Measurements from ENCODE around the gene HIPK2. TPM values are rescaled to one million over a fixed set of nuclear protein-coding genes. Genes with fewer than 3 reads are reported as not detected.

Gene HIPK2
- total RNA-seq, 2 donors from 2014 or later = 95.1 to 125 TPM

DNA sequence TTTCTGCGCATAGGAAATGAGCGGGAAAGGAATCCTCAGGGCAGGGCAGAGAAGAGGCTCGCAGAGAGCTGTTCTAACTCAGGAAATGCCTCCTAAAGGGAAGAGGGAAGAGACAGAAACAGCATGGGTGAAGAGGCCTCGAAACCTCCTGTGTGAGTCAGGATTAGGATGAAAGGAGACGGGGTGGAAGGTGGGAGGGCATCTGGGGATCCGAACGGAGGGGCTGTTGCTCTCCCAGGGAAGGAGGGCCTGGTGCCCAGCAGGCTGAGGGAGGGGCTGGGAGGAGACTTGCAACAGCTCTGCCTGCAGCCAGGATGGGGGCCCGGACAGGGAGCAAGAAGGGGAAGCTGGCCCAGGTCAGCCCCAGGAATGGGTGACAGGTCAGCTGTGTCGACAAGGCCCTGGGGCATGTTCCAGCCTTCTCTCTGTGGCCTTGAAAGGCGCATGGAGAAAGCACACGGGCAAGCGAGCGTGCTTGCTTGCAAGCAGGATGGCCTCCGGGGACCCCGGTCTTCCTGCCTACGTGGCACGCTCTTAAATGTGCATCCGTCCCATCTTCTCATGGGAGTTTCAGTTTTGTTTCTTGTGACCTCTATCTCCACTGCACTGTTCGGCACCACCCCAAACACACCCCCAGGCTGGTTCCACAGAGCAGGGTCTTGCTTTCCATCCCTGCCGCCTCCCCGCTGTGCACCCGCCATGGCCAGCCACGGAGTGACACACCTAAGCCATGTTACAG, 63.5 kb downstream of the HIPK2 start:
- WGBS, 2 experiments (ENCODE audit: insufficient coverage in 1 of 2, insufficient read length in 1 of 2) = 64 to 92% methylated on average over 9 to 23 of the region's 23 CpGs
- no peak overlapping the region for H3K4me3 Mint-ChIP-seq

GRCh38 chr7:139713526-139714162, 64.2 kb downstream of the HIPK2 start:
- 81 to 89% methylated on average over 9 to 15 of the region's 15 CpGs for WGBS, 2 experiments (ENCODE audit: insufficient coverage in 1 of 2, insufficient read length in 1 of 2)
- no peaks in the 10 kb centered on the region for H3K9me3 Mint-ChIP-seq
- Histone ChIP-seq H3K4me3 (ENCODE audit: low read length) (no peak overlapping the region), H3K4me1 (ENCODE audit: control insufficient read depth, insufficient read depth, low read length) (peaks cover 8% of the 10 kb centered on the region), H3K9me3 (ENCODE audit: control insufficient read depth, low read length) (no peaks in the 10 kb centered on the region), H3K27me3 (ENCODE audit: control insufficient read depth, insufficient read depth, low read length, poor library complexity, severe bottlenecking) (no peaks in the 10 kb centered on the region), H3K27ac (ENCODE audit: low read depth, low read length) (no peak overlapping the region), H3K36me3 (ENCODE audit: control insufficient read depth, insufficient read depth, low read length) (peaks cover 69% of the 10 kb centered on the region), H3K9ac (ENCODE audit: extremely low read depth, low read length, poor library complexity, severe bottlenecking) (no peak overlapping the region)
- H3K4me1 Mint-ChIP-seq = peaks cover 28% of the 10 kb centered on the region
- TF ChIP-seq, protein P1, sequence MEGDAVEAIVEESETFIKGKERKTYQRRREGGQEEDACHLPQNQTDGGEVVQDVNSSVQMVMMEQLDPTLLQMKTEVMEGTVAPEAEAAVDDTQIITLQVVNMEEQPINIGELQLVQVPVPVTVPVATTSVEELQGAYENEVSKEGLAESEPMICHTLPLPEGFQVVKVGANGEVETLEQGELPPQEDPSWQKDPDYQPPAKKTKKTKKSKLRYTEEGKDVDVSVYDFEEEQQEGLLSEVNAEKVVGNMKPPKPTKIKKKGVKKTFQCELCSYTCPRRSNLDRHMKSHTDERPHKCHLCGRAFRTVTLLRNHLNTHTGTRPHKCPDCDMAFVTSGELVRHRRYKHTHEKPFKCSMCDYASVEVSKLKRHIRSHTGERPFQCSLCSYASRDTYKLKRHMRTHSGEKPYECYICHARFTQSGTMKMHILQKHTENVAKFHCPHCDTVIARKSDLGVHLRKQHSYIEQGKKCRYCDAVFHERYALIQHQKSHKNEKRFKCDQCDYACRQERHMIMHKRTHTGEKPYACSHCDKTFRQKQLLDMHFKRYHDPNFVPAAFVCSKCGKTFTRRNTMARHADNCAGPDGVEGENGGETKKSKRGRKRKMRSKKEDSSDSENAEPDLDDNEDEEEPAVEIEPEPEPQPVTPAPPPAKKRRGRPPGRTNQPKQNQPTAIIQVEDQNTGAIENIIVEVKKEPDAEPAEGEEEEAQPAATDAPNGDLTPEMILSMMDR (conservative IDR thresholded peaks at IDR 0.05) = no peak
- peaks cover 53% of the 10 kb centered on the region for H3K36me3 Mint-ChIP-seq (ENCODE audit: low read depth)
- no peaks in the 10 kb centered on the region for H3K27me3 Mint-ChIP-seq (ENCODE audit: insufficient read depth)
- H3K27ac Mint-ChIP-seq = no peak overlapping the region
- no peak for DNase-seq
- H3K4me3 Mint-ChIP-seq = no peak overlapping the region

More for the DNA sequence above, 63.5 kb downstream of the HIPK2 start:
- H3K9me3 ChIP-seq (ENCODE audit: control insufficient read depth, low read length) = no peaks in the 10 kb centered on the region
- peaks cover 65% of the 10 kb centered on the region for H3K36me3 ChIP-seq (ENCODE audit: control insufficient read depth, insufficient read depth, low read length)
- no peak overlapping the region for H3K4me3 ChIP-seq (ENCODE audit: low read length)
- no peaks in the 10 kb centered on the region for H3K27me3 ChIP-seq (ENCODE audit: control insufficient read depth, insufficient read depth, low read length, poor library complexity, severe bottlenecking)
- H3K9me3 Mint-ChIP-seq = no peaks in the 10 kb centered on the region
- peaks cover 28% of the 10 kb centered on the region for H3K4me1 Mint-ChIP-seq
- H3K27ac Mint-ChIP-seq = no peak overlapping the region
- H3K9ac ChIP-seq (ENCODE audit: extremely low read depth, low read length, poor library complexity, severe bottlenecking) = no peak overlapping the region
- H3K36me3 Mint-ChIP-seq (ENCODE audit: low read depth) = peaks cover 52% of the 10 kb centered on the region
- DNase-seq = peak; percentile 68
- H3K27ac ChIP-seq (ENCODE audit: low read depth, low read length) = no peak overlapping the region
- TF ChIP-seq, protein P1 (conservative IDR thresholded peaks at IDR 0.05) = no peak
- no peaks in the 10 kb centered on the region for H3K27me3 Mint-ChIP-seq (ENCODE audit: insufficient read depth)
- H3K4me1 ChIP-seq (ENCODE audit: control insufficient read depth, insufficient read depth, low read length) = peaks cover 8% of the 10 kb centered on the region

- peak; percentile 65 for DNase-seq
- peaks cover 28% of the 10 kb centered on the region for H3K4me1 Mint-ChIP-seq
- no peak overlapping the region for H3K27ac ChIP-seq (ENCODE audit: low read depth, low read length)
These were observed 64.7 kb downstream of the HIPK2 start for GRCh38 chr7:139713061-139713460.

More at GRCh38 chr7:139713061-139713460, 64.7 kb downstream of the HIPK2 start:
- Mint-ChIP-seq H3K36me3 (ENCODE audit: low read depth) (peaks cover 55% of the 10 kb centered on the region), H3K27me3 (ENCODE audit: insufficient read depth) (no peaks in the 10 kb centered on the region), H3K4me3 (no peak overlapping the region), H3K9me3 (no peaks in the 10 kb centered on the region), H3K27ac (peak overlapping the region; percentile 65)
- H3K4me1 ChIP-seq (ENCODE audit: control insufficient read depth, insufficient read depth, low read length) = peaks cover 8% of the 10 kb centered on the region
- no peaks in the 10 kb centered on the region for H3K27me3 ChIP-seq (ENCODE audit: control insufficient read depth, insufficient read depth, low read length, poor library complexity, severe bottlenecking)
- TF ChIP-seq, protein P1 (conservative IDR thresholded peaks at IDR 0.05) = no peak
- peaks cover 72% of the 10 kb centered on the region for H3K36me3 ChIP-seq (ENCODE audit: control insufficient read depth, insufficient read depth, low read length)
- H3K9ac ChIP-seq (ENCODE audit: extremely low read depth, low read length, poor library complexity, severe bottlenecking) = no peak overlapping the region
- 82 to 89% methylated on average over 7 to 9 of the region's 9 CpGs for WGBS, 2 experiments (ENCODE audit: insufficient coverage in 1 of 2, insufficient read length in 1 of 2)
- no peak overlapping the region for H3K4me3 ChIP-seq (ENCODE audit: low read length)
- no peaks in the 10 kb centered on the region for H3K9me3 ChIP-seq (ENCODE audit: control insufficient read depth, low read length)
